Sigmoid colon (tissue), 4 donors: Measurements from ENCODE around the gene YLPM1.

Experiments used
- CTCF ChIP-seq, 4 experiments: fragments of 450-650 bp in 3 of 4; fragments of 200-600 bp in 1 of 4; IDR thresholded peaks; one replicate each; pipeline ENCODE4 v1.5.1; 2016 to 2019; ENCODE audit warnings: antibody characterized with exemption in 4 of 4, mild to moderate bottlenecking in 3 of 4, moderate library complexity in 2 of 4
- EP300 ChIP-seq, 4 donors: sonication (generic); formaldehyde crosslinking; IDR thresholded peaks; one replicate each; pipeline ENCODE4 v1.6.1; 2017; ENCODE audit warnings: antibody characterized with exemption in 4 of 4
- POLR2A ChIP-seq, 2 donors: fragments of 450-650 bp; IDR thresholded peaks; one replicate each; pipeline ENCODE4 v1.6.1; 2016; ENCODE audit warnings: antibody characterized with exemption in 2 of 2, mild to moderate bottlenecking in 2 of 2, moderate library complexity in 2 of 2
- POLR2AphosphoS5 ChIP-seq, 4 donors: sonication (generic); formaldehyde crosslinking; IDR thresholded peaks; one replicate each; pipeline ENCODE4 v1.6.1; 2017; ENCODE audit warnings: antibody characterized with exemption in 4 of 4

DNA sequence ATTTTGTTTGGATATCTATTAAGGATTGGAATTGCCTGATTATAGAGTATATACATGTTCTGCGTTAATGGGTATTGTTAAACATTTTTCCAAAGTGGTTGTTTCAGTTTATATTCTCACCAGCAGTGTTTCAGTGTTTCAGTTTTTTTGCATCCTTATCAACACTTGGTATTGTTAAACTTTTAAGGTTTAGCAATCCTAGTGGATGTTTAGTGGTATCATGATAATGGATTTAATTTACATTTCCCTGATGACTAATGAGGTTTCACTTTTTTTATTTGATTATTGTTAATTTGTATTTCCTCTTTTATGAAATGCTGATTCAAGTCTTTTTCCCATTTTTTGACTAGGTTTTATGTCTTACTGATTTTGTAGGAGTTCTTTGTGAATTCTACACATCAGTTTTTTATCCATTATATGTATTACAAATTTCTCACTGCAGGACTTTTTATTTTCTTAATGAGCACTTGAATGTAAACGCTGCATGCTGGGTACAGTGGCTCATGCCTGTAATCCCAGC is 23.7 kb downstream of the YLPM1 start:
- TF ChIP-seq CTCF (IDR thresholded peaks at IDR 0.05) (no peak), EP300 (IDR thresholded peaks at IDR 0.05) (no peak), POLR2A (IDR thresholded peaks at IDR 0.05) (no peak), POLR2AphosphoS5 (IDR thresholded peaks at IDR 0.05) (no peak)
